ENCODE results near the gene ITGA11.
A peak's percentile ranks its signal among the peaks of the same experiment; 100 is the strongest.

Gene ITGA11

GRCh38 chr15:68382286-68383007 lies 49.5 kb downstream of the ITGA11 start:
- Histone ChIP-seq H3K9me3 (peaks cover 12% of the 10 kb centered on the region), H3K36me3 (replicated peaks) (no peaks in the 10 kb centered on the region), H3K27me3 (ENCODE audit: low read depth) (peaks cover 16% of the 10 kb centered on the region), H3K4me3 (no peak overlapping the region), H3K4me1 (no peaks in the 10 kb centered on the region)
- peak in 1 of 2 experiments; percentile 5 for DNase-seq (ENCODE audit: low spot score in 2 of 2)
- in situ Hi-C loops (cut with MboI; ENCODE audit: low sequenced_read_pairs) = no loop called here

DNA sequence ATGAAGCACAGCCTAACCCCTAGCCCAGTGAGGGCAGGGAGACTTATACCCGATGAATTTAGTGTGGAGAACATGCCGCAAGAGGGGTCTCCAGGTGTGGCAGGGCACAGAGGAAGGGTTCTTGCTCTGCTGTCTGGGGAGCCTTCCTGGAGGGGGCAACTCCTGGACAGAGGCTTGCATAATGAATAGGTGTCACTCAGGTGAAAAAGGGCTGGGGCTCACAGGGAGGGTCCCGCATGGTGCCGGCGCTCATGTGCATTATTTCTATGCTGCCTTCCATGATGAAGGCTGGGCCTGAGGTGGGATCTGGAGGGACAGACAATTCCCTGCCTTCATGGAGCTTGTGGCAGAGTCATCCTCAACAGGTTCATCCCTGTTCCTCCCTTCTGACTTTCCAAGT lies 51.5 kb downstream of the ITGA11 start:
- in situ Hi-C loops (cut with MboI; ENCODE audit: low sequenced_read_pairs) = no loop called here
- H3K36me3 ChIP-seq (replicated peaks) = no peaks in the 10 kb centered on the region
- H3K27me3 ChIP-seq (ENCODE audit: low read depth) = no peaks in the 10 kb centered on the region
- no peak overlapping the region for H3K4me3 ChIP-seq
- H3K4me1 ChIP-seq = no peaks in the 10 kb centered on the region
- DNase-seq (ENCODE audit: low spot score in 2 of 2) = peak in 1 of 2 experiments; percentile 7
- peaks cover 12% of the 10 kb centered on the region for H3K9me3 ChIP-seq

DNA sequence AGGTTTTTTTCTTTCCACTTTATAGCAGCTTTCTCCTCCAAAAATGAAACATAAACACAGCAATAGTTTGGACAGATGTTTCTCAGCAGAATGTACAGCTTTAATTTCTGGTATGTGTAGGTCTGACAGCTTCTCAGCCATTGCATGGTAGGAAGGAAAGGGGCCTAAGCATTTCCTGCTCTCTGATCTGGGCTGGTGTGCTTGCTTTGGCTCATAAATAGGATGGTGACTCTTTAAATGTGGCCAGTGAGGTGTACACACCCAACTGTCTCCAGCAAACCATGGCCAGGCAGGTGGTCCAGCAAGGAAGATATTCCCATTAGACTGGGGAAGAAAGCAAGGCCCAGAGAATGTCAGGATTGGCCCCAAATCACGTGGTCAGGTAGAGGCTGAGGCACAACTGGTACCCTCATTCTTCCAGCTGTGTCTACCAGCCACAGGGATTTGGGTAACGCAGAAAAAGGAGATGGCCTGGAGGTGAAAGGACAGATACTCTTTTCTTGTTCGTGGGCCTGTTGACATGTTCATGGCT lies 52.1 kb downstream of the ITGA11 start:
- peak in 1 of 2 experiments; percentile 7 for DNase-seq (ENCODE audit: low spot score in 2 of 2)
- H3K27me3 ChIP-seq (ENCODE audit: low read depth) = no peaks in the 10 kb centered on the region
- H3K9me3 ChIP-seq = peaks cover 12% of the 10 kb centered on the region
- H3K36me3 ChIP-seq (replicated peaks) = no peaks in the 10 kb centered on the region
- no peaks in the 10 kb centered on the region for H3K4me1 ChIP-seq
- in situ Hi-C loops (cut with MboI; ENCODE audit: low sequenced_read_pairs) = no loop called here
- no peak overlapping the region for H3K4me3 ChIP-seq

DNA sequence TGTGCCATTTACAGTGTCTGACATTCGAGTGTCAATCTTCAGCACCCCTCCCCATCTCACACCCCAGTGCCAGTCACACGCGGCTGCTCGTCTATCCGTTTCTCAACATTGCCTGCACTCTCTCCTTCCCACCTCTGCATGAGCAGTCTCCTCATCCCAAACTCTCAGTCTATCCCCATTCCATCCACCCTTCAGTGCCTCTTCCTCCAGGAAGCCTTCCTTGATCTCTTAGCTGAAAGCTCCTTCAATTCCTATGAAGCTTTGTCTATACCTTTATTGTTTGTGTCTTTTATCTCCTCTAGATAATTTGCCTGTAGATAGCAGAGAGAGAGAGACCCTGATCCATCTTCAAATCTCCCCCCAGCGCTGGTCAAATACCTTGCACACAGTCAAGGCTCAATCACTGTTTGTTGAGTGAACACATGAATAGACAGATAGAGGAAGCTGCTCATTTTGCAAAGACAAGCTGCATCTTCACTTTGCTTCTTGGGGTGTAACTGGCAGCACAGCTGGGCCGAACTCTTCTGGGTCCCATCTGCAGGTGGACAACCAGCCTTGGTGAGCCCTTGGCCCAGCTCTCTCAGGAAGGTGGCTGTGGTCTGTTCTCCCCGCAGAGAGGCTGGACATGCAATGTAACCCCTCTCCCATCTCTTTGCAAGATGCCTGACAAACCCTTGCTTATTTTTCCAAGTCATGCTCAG lies 52.8 kb downstream of the ITGA11 start:
- Histone ChIP-seq H3K27me3 (ENCODE audit: low read depth) (no peaks in the 10 kb centered on the region), H3K4me3 (no peak overlapping the region), H3K4me1 (no peaks in the 10 kb centered on the region), H3K9me3 (peaks cover 12% of the 10 kb centered on the region), H3K36me3 (replicated peaks) (no peaks in the 10 kb centered on the region)
- DNase-seq (ENCODE audit: low spot score in 2 of 2) = peak in 1 of 2 experiments; percentile 6
- in situ Hi-C loops (cut with MboI; ENCODE audit: low sequenced_read_pairs) = no loop called here

DNA sequence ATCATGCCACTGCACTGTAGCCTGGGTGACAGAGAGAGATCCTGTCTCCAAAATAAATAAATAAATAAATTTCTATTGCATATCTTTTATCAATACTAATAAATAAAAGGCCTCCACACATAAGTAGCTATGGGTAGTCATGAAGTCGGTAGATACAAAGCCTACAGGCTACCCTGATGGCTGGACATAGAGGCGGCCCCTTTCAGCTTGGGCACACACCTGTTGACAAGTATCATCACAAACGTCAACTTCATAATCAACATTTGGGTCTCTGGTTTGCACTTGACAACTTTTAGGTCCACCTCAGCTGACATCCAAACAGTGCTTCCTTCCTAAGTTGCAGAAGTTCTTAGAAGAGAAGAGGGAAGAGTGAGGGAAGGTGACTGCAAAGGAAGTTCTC lies 53.4 kb downstream of the ITGA11 start:
- no peak for DNase-seq (ENCODE audit: low spot score in 2 of 2)
- in situ Hi-C loops (cut with MboI; ENCODE audit: low sequenced_read_pairs) = no loop called here
- no peaks in the 10 kb centered on the region for H3K4me1 ChIP-seq
- H3K27me3 ChIP-seq (ENCODE audit: low read depth) = no peaks in the 10 kb centered on the region
- no peaks in the 10 kb centered on the region for H3K36me3 ChIP-seq (replicated peaks)
- H3K9me3 ChIP-seq = peaks cover 11% of the 10 kb centered on the region
- no peak overlapping the region for H3K4me3 ChIP-seq

DNA sequence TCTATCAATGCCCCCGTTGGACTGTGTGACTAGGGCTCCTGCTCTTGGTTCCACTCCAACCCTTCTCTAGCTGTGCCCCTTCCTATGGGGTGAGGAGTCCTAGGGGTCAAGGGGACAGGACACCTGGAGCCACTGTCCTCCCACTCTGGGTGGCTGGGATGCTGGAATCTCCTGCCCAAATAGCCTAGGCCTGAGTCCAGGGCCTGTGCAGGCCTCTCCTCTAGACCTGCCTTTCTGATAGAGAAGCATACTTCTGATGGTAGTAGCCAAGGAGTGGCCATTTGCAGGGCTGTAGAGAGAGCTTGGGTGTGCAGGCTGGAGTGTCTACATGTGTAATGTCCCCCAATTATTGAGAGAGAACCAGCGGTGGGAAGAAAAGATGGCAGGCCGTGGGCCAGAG lies 54.2 kb downstream of the ITGA11 start:
- Histone ChIP-seq H3K27me3 (ENCODE audit: low read depth) (no peaks in the 10 kb centered on the region), H3K9me3 (peaks cover 4% of the 10 kb centered on the region), H3K4me3 (no peak overlapping the region), H3K4me1 (no peaks in the 10 kb centered on the region), H3K36me3 (replicated peaks) (no peaks in the 10 kb centered on the region)
- DNase-seq (ENCODE audit: low spot score in 2 of 2) = peak in 1 of 2 experiments; percentile 6
- in situ Hi-C loops (cut with MboI; ENCODE audit: low sequenced_read_pairs) = no loop called here

DNA sequence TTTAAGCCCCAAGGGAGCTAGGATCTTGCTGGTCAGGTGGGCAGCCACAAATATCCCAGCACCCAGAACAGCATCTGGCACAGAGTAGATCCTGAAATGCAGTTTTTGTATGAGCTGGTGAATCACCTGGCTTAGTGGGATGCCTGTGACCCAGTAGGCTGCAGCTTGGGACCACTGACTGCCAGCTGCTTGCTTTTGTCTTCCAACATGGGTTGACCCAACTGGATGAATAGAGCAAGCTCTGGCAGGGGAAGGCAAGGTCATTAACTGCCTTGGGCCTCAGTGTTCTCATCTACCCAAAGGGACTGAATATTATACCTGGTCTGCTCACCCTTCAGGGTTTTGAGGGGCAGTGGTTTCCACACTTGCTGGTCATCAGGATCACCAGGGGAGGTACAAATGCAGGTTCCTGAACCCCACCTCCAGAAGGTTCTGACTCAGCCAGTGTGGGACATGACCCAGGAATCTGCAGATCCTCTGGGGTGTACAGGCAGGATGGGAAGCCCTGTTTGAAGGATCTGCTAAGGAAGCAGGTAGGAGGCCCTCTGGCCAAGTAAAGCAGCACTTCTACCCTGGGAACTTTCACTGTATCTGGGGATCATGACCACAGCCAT lies 55.4 kb downstream of the ITGA11 start:
- no peaks in the 10 kb centered on the region for H3K9me3 ChIP-seq
- DNase-seq (ENCODE audit: low spot score in 2 of 2) = peak in 1 of 2 experiments; percentile 5
- H3K4me1 ChIP-seq = no peaks in the 10 kb centered on the region
- no peak overlapping the region for H3K4me3 ChIP-seq
- in situ Hi-C loops (cut with MboI; ENCODE audit: low sequenced_read_pairs) = no loop called here
- no peaks in the 10 kb centered on the region for H3K36me3 ChIP-seq (replicated peaks)
- H3K27me3 ChIP-seq (ENCODE audit: low read depth) = no peaks in the 10 kb centered on the region

DNA sequence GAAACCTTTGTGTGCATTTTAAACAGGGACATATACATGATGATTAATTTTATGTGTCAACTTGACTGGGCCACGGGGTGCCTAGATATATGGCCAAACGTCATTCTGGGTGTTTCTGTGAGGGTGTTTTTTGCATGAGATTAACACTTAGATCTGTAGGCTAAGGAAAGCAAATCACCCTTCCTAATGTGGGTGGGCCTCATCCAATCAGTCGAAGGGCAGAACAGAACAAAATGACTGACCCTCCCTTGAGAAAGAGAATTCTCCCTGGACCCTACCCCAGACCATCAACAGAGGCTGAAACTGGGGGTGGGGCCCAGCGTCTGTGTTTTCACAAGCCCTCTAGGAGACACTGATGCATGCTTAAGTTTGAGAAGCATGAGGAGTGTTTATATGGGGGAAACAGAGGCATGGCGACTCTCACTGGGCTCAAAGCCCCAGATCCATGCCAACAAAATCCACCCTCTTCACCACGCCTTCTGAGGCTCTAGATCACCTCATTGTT lies 56.2 kb downstream of the ITGA11 start:
- no peak overlapping the region for H3K4me3 ChIP-seq
- H3K36me3 ChIP-seq (replicated peaks) = no peaks in the 10 kb centered on the region
- DNase-seq (ENCODE audit: low spot score in 2 of 2) = peak in 1 of 2 experiments; percentile 4
- no peaks in the 10 kb centered on the region for H3K4me1 ChIP-seq
- in situ Hi-C loops (cut with MboI; ENCODE audit: low sequenced_read_pairs) = no loop called here
- no peaks in the 10 kb centered on the region for H3K9me3 ChIP-seq
- H3K27me3 ChIP-seq (ENCODE audit: low read depth) = no peaks in the 10 kb centered on the region

GRCh38 chr15:68375191-68375631 lies 56.8 kb downstream of the ITGA11 start:
- H3K36me3 ChIP-seq (replicated peaks) = no peaks in the 10 kb centered on the region
- no peaks in the 10 kb centered on the region for H3K4me1 ChIP-seq
- no peaks in the 10 kb centered on the region for H3K9me3 ChIP-seq
- DNase-seq (ENCODE audit: low spot score in 2 of 2) = peak; percentile 26 to 29
- H3K4me3 ChIP-seq = no peak overlapping the region
- no peaks in the 10 kb centered on the region; the same call in 1 of the 2 replicates for H3K27me3 ChIP-seq (ENCODE audit: low read depth)
- in situ Hi-C loops (cut with MboI; ENCODE audit: low sequenced_read_pairs) = no loop called here

DNA sequence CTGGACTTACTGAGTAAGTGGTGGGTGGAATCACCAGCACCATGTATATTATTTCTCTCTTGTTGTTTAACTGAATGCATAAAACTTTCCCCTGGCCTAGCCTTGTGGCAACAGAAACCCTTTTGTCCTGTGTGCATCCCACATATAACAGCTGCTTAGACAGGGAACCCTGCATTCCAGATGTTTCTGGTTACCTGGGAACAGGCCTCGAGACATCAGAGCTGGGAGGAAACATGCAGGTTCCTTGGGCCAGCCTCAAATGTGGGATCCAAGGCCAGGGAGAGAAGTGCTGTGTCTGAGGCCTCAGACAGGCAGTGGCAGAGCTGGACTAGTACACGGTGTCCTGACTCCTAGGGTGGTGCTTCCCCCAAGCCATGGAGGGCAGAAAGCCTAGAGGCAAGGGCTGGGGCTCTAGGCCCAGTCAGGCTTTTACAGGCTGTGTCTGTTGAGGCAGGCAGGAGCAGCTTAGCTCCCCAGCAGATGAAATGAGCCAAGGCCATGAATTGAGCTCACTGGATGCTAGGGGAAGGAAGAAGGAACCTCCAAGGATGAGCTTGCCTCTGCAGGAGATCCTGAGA lies 57.7 kb downstream of the ITGA11 start:
- peaks cover 7% of the 10 kb centered on the region; the same call in 1 of the 2 replicates for H3K27me3 ChIP-seq (ENCODE audit: low read depth)
- no peaks in the 10 kb centered on the region for H3K36me3 ChIP-seq (replicated peaks)
- no peak overlapping the region for H3K4me3 ChIP-seq
- H3K4me1 ChIP-seq = no peaks in the 10 kb centered on the region
- in situ Hi-C loops (cut with MboI; ENCODE audit: low sequenced_read_pairs) = no loop called here
- no peaks in the 10 kb centered on the region for H3K9me3 ChIP-seq
- peak in 1 of 2 experiments; percentile 7 for DNase-seq (ENCODE audit: low spot score in 2 of 2)

- in situ Hi-C loops (cut with MboI; ENCODE audit: low sequenced_read_pairs) = no loop called here
- Histone ChIP-seq H3K4me1 (no peaks in the 10 kb centered on the region), H3K4me3 (no peak overlapping the region), H3K36me3 (replicated peaks) (no peaks in the 10 kb centered on the region), H3K27me3 (ENCODE audit: low read depth) (peaks cover 7% of the 10 kb centered on the region; the same call in 1 of the 2 replicates), H3K9me3 (no peaks in the 10 kb centered on the region)
- DNase-seq (ENCODE audit: low spot score in 2 of 2) = peak in 1 of 2 experiments; percentile 2
These were observed 58.9 kb downstream of the ITGA11 start for GRCh38 chr15:68373028-68373427.

DNA sequence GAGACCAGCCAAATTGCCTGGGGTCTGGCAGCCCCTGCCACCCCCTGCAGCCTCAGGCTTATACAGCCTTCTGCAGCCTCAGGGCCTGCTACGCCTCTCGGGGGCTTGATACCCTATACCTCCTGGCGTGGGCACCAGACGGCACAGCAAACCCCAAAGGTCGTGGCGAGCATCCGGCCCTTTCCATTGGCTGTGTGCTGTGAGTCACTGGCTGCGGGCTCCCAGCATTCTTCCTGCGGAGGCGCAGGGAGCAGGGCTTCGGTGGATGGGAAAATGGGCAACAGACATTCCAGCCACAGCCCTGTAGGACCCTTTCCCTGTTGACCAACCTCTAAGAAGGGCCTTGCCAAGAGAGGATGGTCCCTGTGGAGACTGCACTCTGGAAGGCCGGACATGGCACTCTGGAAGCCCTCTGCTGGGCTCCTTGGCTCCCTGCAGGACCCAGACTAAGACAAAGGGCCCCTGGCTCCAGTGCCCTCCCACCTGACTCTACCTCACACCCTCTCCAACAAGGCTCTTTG lies 59.6 kb downstream of the ITGA11 start:
- in situ Hi-C loops (cut with MboI; ENCODE audit: low sequenced_read_pairs) = no loop called here
- no peak overlapping the region for H3K4me3 ChIP-seq
- H3K27me3 ChIP-seq (ENCODE audit: low read depth) = peaks cover 7% of the 10 kb centered on the region
- no peaks in the 10 kb centered on the region for H3K4me1 ChIP-seq
- no peaks in the 10 kb centered on the region for H3K36me3 ChIP-seq (replicated peaks)
- H3K9me3 ChIP-seq = no peaks in the 10 kb centered on the region
- peak; percentile 19 to 50 for DNase-seq (ENCODE audit: low spot score in 2 of 2)

DNA sequence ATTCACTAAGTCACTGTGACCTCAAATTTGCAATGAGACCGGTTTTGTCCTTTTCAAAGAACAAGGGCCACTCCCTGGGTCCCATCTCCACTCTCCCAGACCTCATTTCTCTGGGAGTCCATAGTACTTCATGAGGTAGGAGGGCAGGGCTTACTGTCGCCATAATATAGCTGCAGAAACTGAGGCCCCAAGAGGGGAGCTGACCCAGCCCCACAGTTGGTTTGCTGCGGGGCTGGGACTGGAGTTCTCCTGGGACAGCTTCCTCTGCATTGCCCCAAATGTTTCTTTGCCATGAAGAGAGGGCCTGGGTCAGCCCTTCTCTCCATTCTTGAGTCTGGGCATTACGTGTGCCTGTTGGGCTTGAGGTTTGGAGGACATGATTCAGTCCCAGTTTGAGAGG lies 60.1 kb downstream of the ITGA11 start:
- no peaks in the 10 kb centered on the region for H3K9me3 ChIP-seq
- H3K27me3 ChIP-seq (ENCODE audit: low read depth) = peaks cover 8% of the 10 kb centered on the region
- peak in 1 of 2 experiments; percentile 6 for DNase-seq (ENCODE audit: low spot score in 2 of 2)
- no peaks in the 10 kb centered on the region for H3K4me1 ChIP-seq
- in situ Hi-C loops (cut with MboI; ENCODE audit: low sequenced_read_pairs) = no loop called here
- no peaks in the 10 kb centered on the region for H3K36me3 ChIP-seq (replicated peaks)
- H3K4me3 ChIP-seq = no peak overlapping the region

Measured in HAP-1 (cell line).